Mesendoderm (in vitro differentiated cells): ENCODE measurements around the gene PF4V1.

ENCODE experiments used
- DNase-seq: peaks from one replicate; pipeline ENCODE4 v3.0.0; 2013
- H2AK5ac ChIP-seq: 2 replicates; pipeline ENCODE4 v1.6.1; 2013; ENCODE audit warnings: low read length, inconsistent platforms
- H2BK120ac ChIP-seq: 2 replicates; pipeline ENCODE4 v1.6.1; 2013; ENCODE audit warnings: low read depth, mild to moderate bottlenecking, low read length, moderate library complexity, mixed read lengths
- H2BK15ac ChIP-seq: replicated peaks from 2 replicates; pipeline ENCODE4 v1.6.1; 2013; ENCODE audit warnings: low read depth, mild to moderate bottlenecking, moderate library complexity
- H2BK5ac ChIP-seq: 2 replicates; pipeline ENCODE4 v1.6.1; 2013; ENCODE audit warnings: low read length, inconsistent platforms
- H3K18ac ChIP-seq: 2 replicates; pipeline ENCODE4 v1.6.1; 2013; ENCODE audit warnings: mild to moderate bottlenecking, low read length, mixed read lengths
- H3K23ac ChIP-seq: one replicate; pipeline ENCODE4 v1.6.1; 2013; ENCODE audit warnings: low read length
- H3K27ac ChIP-seq: 2 replicates; pipeline ENCODE4 v1.5.1; 2013; ENCODE audit warnings: low read depth, mild to moderate bottlenecking, inconsistent platforms, low read length, moderate library complexity
- H3K27me3 ChIP-seq: 2 replicates; pipeline ENCODE4 v1.6.1; 2013; ENCODE audit warnings: low read length, control low read depth, mild to moderate bottlenecking, inconsistent platforms; ENCODE audit not compliant: insufficient read depth, poor library complexity
- H3K36me3 ChIP-seq: 2 replicates; pipeline ENCODE4 v1.6.1; 2013; ENCODE audit warnings: low read length, inconsistent platforms; ENCODE audit not compliant: control insufficient read depth, insufficient read depth
- H3K4ac ChIP-seq: one replicate; pipeline ENCODE4 v1.6.1; 2013; ENCODE audit warnings: low read depth, mild to moderate bottlenecking, low read length, moderate library complexity
- H3K4me1 ChIP-seq: 2 replicates; pipeline ENCODE4 v1.6.1; 2013; ENCODE audit warnings: low read depth, low read length, inconsistent platforms; ENCODE audit not compliant: control insufficient read depth
- H3K4me2 ChIP-seq: 2 replicates; pipeline ENCODE4 v1.6.1; 2013; ENCODE audit warnings: low read length
- H3K4me3 ChIP-seq: 2 replicates; pipeline ENCODE4 v1.5.1; 2013; ENCODE audit warnings: mild to moderate bottlenecking, low read length
- H3K56ac ChIP-seq: one replicate; pipeline ENCODE4 v1.6.1; 2013; ENCODE audit warnings: low read length
- H3K79me1 ChIP-seq: 2 replicates; pipeline ENCODE4 v1.6.1; 2013; ENCODE audit warnings: low read length, inconsistent platforms
- H3K79me2 ChIP-seq: 2 replicates; pipeline ENCODE4 v1.6.1; 2013; ENCODE audit warnings: mild to moderate bottlenecking, low read length; ENCODE audit not compliant: control insufficient read depth, insufficient read depth
- H3K9ac ChIP-seq: 2 replicates; pipeline ENCODE4 v1.6.1; 2013; ENCODE audit warnings: low read length, inconsistent platforms
- H4K5ac ChIP-seq: one replicate; pipeline ENCODE4 v1.6.1; 2013; ENCODE audit warnings: low read length
- H4K8ac ChIP-seq: one replicate; pipeline ENCODE4 v1.6.1; 2013; ENCODE audit warnings: low read depth, mild to moderate bottlenecking, control low read depth, low read length, moderate library complexity
- WGBS: extraction: QIAGEN DNeasy Blood & Tissue Kit; methylation state at CpG from one replicate; pipeline ENCODE4 v1.1.7; 2013; ENCODE audit warnings: low lambda C conversion rate, missing lambda C conversion rate; ENCODE audit not compliant: insufficient coverage; ENCODE audit errors: extremely low coverage; 5-methylcytosine and 5-hydroxymethylcytosine counted together

Gene PF4V1

DNA sequence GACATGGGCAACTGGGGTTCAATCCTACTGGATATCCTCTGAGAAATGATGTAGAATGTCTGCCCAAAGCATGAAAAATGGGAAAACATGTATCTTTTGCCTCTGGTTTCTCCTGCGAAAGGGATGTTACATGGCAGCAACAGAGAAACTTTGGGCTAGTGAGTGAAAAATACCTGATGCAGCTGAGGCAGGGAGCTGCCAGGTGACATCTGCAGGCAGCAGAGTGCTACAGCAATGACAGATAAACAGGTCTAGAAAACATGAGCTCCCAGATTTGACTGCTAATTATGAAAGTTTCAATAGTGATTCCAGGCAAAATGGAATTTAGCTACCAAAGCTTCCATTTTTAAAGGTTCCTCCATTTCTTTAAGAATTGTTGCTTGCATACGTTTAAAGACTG, 11.3 kb downstream of the PF4V1 start:
- H2AK5ac ChIP-seq = no peak overlapping the region

GRCh38 chr4:73864961-73865360, 11.9 kb downstream of the PF4V1 start:
- H3K4ac ChIP-seq = no peak overlapping the region
- no peak overlapping the region for H2BK15ac ChIP-seq
- H2BK120ac ChIP-seq = no peak overlapping the region
- H3K79me2 ChIP-seq = no peaks in the 10 kb centered on the region
- no peak overlapping the region for H3K4me3 ChIP-seq
- no peaks in the 10 kb centered on the region for H3K36me3 ChIP-seq
- no peak overlapping the region for H3K4me2 ChIP-seq
- no peak overlapping the region for H3K18ac ChIP-seq
- no peak for DNase-seq
- H3K27ac ChIP-seq = no peak overlapping the region
- WGBS = no CpG with 5 or more reads among the region's 8 CpGs
- H3K79me1 ChIP-seq = no peaks in the 10 kb centered on the region
- no peak overlapping the region for H3K9ac ChIP-seq
- no peak overlapping the region for H3K23ac ChIP-seq
- no peak overlapping the region for H4K8ac ChIP-seq
- no peaks in the 10 kb centered on the region for H3K27me3 ChIP-seq
- H3K56ac ChIP-seq = no peak overlapping the region
- no peak overlapping the region for H4K5ac ChIP-seq
- H2BK5ac ChIP-seq = no peak overlapping the region
- no peak overlapping the region for H2AK5ac ChIP-seq
- H3K4me1 ChIP-seq = no peaks in the 10 kb centered on the region

More for the DNA sequence above, 11.3 kb downstream of the PF4V1 start:
- H3K18ac ChIP-seq = no peak overlapping the region
- no peak overlapping the region for H3K4me2 ChIP-seq
- H4K5ac ChIP-seq = no peak overlapping the region
- H3K56ac ChIP-seq = no peak overlapping the region
- no peak overlapping the region for H4K8ac ChIP-seq
- no peak overlapping the region for H2BK15ac ChIP-seq
- no peaks in the 10 kb centered on the region for H3K4me1 ChIP-seq
- H3K79me1 ChIP-seq = no peaks in the 10 kb centered on the region
- no peak overlapping the region for H2BK5ac ChIP-seq
- no peaks in the 10 kb centered on the region for H3K36me3 ChIP-seq
- no peak overlapping the region for H3K4me3 ChIP-seq
- H3K9ac ChIP-seq = no peak overlapping the region
- WGBS = no CpG with 5 or more reads among the region's 2 CpGs
- no peaks in the 10 kb centered on the region for H3K79me2 ChIP-seq
- no peak overlapping the region for H3K23ac ChIP-seq
- H2BK120ac ChIP-seq = no peak overlapping the region
- no peak overlapping the region for H3K4ac ChIP-seq
- DNase-seq = peak; percentile 59
- H3K27me3 ChIP-seq = no peaks in the 10 kb centered on the region
- H3K27ac ChIP-seq = no peak overlapping the region

- DNase-seq = no peak
- Histone ChIP-seq H2AK5ac (no peak overlapping the region), H4K5ac (no peak overlapping the region), H3K36me3 (no peaks in the 10 kb centered on the region), H3K27me3 (no peaks in the 10 kb centered on the region), H3K56ac (no peak overlapping the region), H3K4me2 (no peak overlapping the region), H3K4me1 (no peaks in the 10 kb centered on the region), H3K9ac (no peak overlapping the region), H3K23ac (no peak overlapping the region), H3K79me1 (no peaks in the 10 kb centered on the region), H3K27ac (no peak overlapping the region), H3K4me3 (no peak overlapping the region), H3K79me2 (no peaks in the 10 kb centered on the region), H3K4ac (no peak overlapping the region), H2BK5ac (no peak overlapping the region), H4K8ac (no peak overlapping the region), H2BK15ac (no peak overlapping the region), H2BK120ac (no peak overlapping the region), H3K18ac (no peak overlapping the region)
- WGBS = no CpG with 5 or more reads among the region's 5 CpGs
Observed at GRCh38 chr4:73865431-73866096, 12.5 kb downstream of the PF4V1 start.

DNA sequence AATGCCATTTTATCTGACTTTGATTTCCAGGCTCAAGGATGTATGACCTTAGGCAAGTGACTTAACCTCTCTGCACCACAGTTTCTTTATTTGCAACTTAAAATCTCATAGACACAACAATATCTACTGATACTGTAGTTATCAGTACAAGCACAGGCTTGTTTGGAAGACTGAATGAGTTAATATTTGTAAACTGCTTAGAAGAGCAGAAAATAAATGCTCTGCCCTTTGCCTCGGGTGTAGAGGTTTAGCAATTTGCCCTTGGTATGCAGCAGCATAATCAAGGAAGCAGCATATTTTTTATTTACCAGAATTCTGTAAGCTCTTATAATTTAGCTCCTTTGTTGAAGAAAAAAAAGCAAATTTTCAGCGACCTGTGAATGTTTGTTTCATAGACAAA, 13.2 kb downstream of the PF4V1 start:
- no peak overlapping the region for H3K4me2 ChIP-seq
- H2AK5ac ChIP-seq = no peak overlapping the region
- no peak overlapping the region for H2BK120ac ChIP-seq
- no peak overlapping the region for H3K27ac ChIP-seq
- H3K4me1 ChIP-seq = no peaks in the 10 kb centered on the region
- no CpG with 5 or more reads among the region's 2 CpGs for WGBS
- H3K36me3 ChIP-seq = no peaks in the 10 kb centered on the region
- no peak overlapping the region for H2BK15ac ChIP-seq
- H3K18ac ChIP-seq = no peak overlapping the region
- H4K5ac ChIP-seq = no peak overlapping the region
- H3K79me1 ChIP-seq = no peaks in the 10 kb centered on the region
- no peaks in the 10 kb centered on the region for H3K79me2 ChIP-seq
- H4K8ac ChIP-seq = no peak overlapping the region
- no peaks in the 10 kb centered on the region for H3K27me3 ChIP-seq
- H3K4ac ChIP-seq = no peak overlapping the region
- no peak overlapping the region for H2BK5ac ChIP-seq
- no peak overlapping the region for H3K56ac ChIP-seq
- no peak overlapping the region for H3K23ac ChIP-seq
- no peak overlapping the region for H3K9ac ChIP-seq
- DNase-seq = no peak
- no peak overlapping the region for H3K4me3 ChIP-seq

DNA sequence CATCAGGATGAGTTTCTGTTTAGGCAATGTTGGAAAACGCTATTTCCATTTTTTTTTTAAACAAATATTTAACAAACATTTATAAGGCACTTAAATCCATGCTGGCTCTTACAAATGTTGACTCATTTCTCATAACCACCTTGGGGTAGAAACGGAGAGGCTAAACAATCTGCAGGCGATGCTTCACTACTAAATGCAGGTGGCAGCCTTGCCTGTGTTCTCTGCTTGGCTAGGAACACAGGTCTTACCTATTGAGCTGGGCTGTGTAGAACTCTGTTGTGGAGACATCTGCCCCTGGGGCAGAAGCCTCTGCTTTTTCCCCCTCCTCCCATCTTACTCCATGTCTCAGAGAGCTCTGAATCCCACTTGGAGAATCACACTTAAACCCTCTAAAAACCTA, 14.7 kb downstream of the PF4V1 start:
- no peak overlapping the region for H2AK5ac ChIP-seq
- no peak overlapping the region for H3K27ac ChIP-seq
- H3K23ac ChIP-seq = no peak overlapping the region
- no peaks in the 10 kb centered on the region for H3K27me3 ChIP-seq
- no peak overlapping the region for H4K8ac ChIP-seq
- H2BK5ac ChIP-seq = no peak overlapping the region
- no peaks in the 10 kb centered on the region for H3K79me2 ChIP-seq
- H3K4ac ChIP-seq = no peak overlapping the region
- peaks cover 1% of the 10 kb centered on the region for H3K4me1 ChIP-seq
- no CpG with 5 or more reads among the region's 3 CpGs for WGBS
- H2BK15ac ChIP-seq = no peak overlapping the region
- H3K9ac ChIP-seq = no peak overlapping the region
- no peaks in the 10 kb centered on the region for H3K79me1 ChIP-seq
- peak; percentile 59 for DNase-seq
- no peak overlapping the region for H2BK120ac ChIP-seq
- no peaks in the 10 kb centered on the region for H3K36me3 ChIP-seq
- H3K56ac ChIP-seq = no peak overlapping the region
- no peak overlapping the region for H3K18ac ChIP-seq
- H4K5ac ChIP-seq = no peak overlapping the region
- H3K4me2 ChIP-seq = no peak overlapping the region
- H3K4me3 ChIP-seq = no peak overlapping the region
